Measurements from ENCODE around the gene PLAC1. TPM values are rescaled to one million over a fixed set of nuclear protein-coding genes. Genes with fewer than 3 reads are reported as not detected.

The PLAC1 gene
- total RNA-seq, 2 experiments from 2014 or later, result 0.31 TPM; not detected in 1

GRCh38 chrX:134541906-134542305 lies 116.4 kb downstream of the PLAC1 start:
- Mint-ChIP-seq H3K36me3 (no peaks in the 10 kb centered on the region), H3K4me1 (ENCODE audit: low read depth) (no peaks in the 10 kb centered on the region), H3K9me3 (no peaks in the 10 kb centered on the region), H3K27ac (no peak overlapping the region), H3K27me3 (peaks cover 21% of the 10 kb centered on the region), H3K4me3 (no peak overlapping the region)
- POLR2A ChIA-PET, result no interaction called here
- CTCF ChIA-PET, result no interaction called here
- no peak for DNase-seq
- intact Hi-C loops (cut with micrococcal nuclease), result no loop called here

GRCh38 chrX:134538316-134538715 lies 120.0 kb downstream of the PLAC1 start:
- H3K36me3 Mint-ChIP-seq, result no peaks in the 10 kb centered on the region
- H3K27me3 Mint-ChIP-seq, result peaks cover 5% of the 10 kb centered on the region
- no peak overlapping the region for H3K27ac Mint-ChIP-seq
- ChIA-PET CTCF (no interaction called here), POLR2A (no interaction called here)
- intact Hi-C loops (cut with micrococcal nuclease), result no loop called here
- H3K4me3 Mint-ChIP-seq, result no peak overlapping the region
- no peaks in the 10 kb centered on the region for H3K9me3 Mint-ChIP-seq
- H3K4me1 Mint-ChIP-seq (ENCODE audit: low read depth), result no peaks in the 10 kb centered on the region
- no peak for DNase-seq

- DNase-seq, result no peak
- no peaks in the 10 kb centered on the region for H3K4me1 Mint-ChIP-seq (ENCODE audit: low read depth)
- H3K9me3 Mint-ChIP-seq, result no peaks in the 10 kb centered on the region
- ChIA-PET POLR2A (no interaction called here), CTCF (no interaction called here)
- no peak overlapping the region for H3K4me3 Mint-ChIP-seq
- H3K27ac Mint-ChIP-seq, result no peak overlapping the region
- H3K27me3 Mint-ChIP-seq, result peaks cover 2% of the 10 kb centered on the region
- intact Hi-C loops (cut with micrococcal nuclease), result no loop called here
- no peaks in the 10 kb centered on the region for H3K36me3 Mint-ChIP-seq
These were observed 120.9 kb downstream of the PLAC1 start for GRCh38 chrX:134537179-134537955.

GRCh38 chrX:134533952-134534351 lies 124.3 kb downstream of the PLAC1 start:
- Mint-ChIP-seq H3K9me3 (no peaks in the 10 kb centered on the region), H3K27me3 (peaks cover 2% of the 10 kb centered on the region), H3K4me1 (ENCODE audit: low read depth) (no peaks in the 10 kb centered on the region), H3K36me3 (no peaks in the 10 kb centered on the region), H3K4me3 (no peak overlapping the region), H3K27ac (no peak overlapping the region)
- POLR2A ChIA-PET, result no interaction called here
- CTCF ChIA-PET, result no interaction called here
- intact Hi-C loops (cut with micrococcal nuclease), result no loop called here
- no peak for DNase-seq

GRCh38 chrX:134533352-134533751 lies 124.9 kb downstream of the PLAC1 start:
- H3K27me3 Mint-ChIP-seq, result peaks cover 2% of the 10 kb centered on the region
- no peaks in the 10 kb centered on the region for H3K4me1 Mint-ChIP-seq (ENCODE audit: low read depth)
- no peaks in the 10 kb centered on the region for H3K9me3 Mint-ChIP-seq
- no peak overlapping the region for H3K27ac Mint-ChIP-seq
- intact Hi-C loops (cut with micrococcal nuclease), result no loop called here
- ChIA-PET CTCF (no interaction called here), POLR2A (no interaction called here)
- no peaks in the 10 kb centered on the region for H3K36me3 Mint-ChIP-seq
- H3K4me3 Mint-ChIP-seq, result no peak overlapping the region
- DNase-seq, result no peak

GRCh38 chrX:134530845-134531244 lies 127.4 kb downstream of the PLAC1 start:
- no peaks in the 10 kb centered on the region for H3K27me3 Mint-ChIP-seq
- ChIA-PET CTCF (no interaction called here), POLR2A (no interaction called here)
- intact Hi-C loops (cut with micrococcal nuclease), result no loop called here
- no peak overlapping the region for H3K27ac Mint-ChIP-seq
- no peaks in the 10 kb centered on the region for H3K9me3 Mint-ChIP-seq
- no peak for DNase-seq
- no peak overlapping the region for H3K4me3 Mint-ChIP-seq
- no peaks in the 10 kb centered on the region for H3K36me3 Mint-ChIP-seq
- H3K4me1 Mint-ChIP-seq (ENCODE audit: low read depth), result no peaks in the 10 kb centered on the region

- DNase-seq, result no peak
- no peaks in the 10 kb centered on the region for H3K4me1 Mint-ChIP-seq (ENCODE audit: low read depth)
- no peaks in the 10 kb centered on the region for H3K9me3 Mint-ChIP-seq
- intact Hi-C loops (cut with micrococcal nuclease), result no loop called here
- CTCF ChIA-PET, result interaction anchor here (1.0 kb wide), 1 partner anchor 9 kb away, joined by 3 read pairs; no protein-coding TSS in a partner anchor
- H3K27ac Mint-ChIP-seq, result no peak overlapping the region
- H3K27me3 Mint-ChIP-seq, result no peaks in the 10 kb centered on the region
- H3K36me3 Mint-ChIP-seq, result no peaks in the 10 kb centered on the region
- no peak overlapping the region for H3K4me3 Mint-ChIP-seq
- POLR2A ChIA-PET, result no interaction called here
These were observed 128.8 kb downstream of the PLAC1 start for GRCh38 chrX:134529481-134529880.

- Mint-ChIP-seq H3K27ac (no peak overlapping the region), H3K36me3 (no peaks in the 10 kb centered on the region), H3K4me3 (no peak overlapping the region), H3K9me3 (no peaks in the 10 kb centered on the region), H3K4me1 (ENCODE audit: low read depth) (no peaks in the 10 kb centered on the region), H3K27me3 (no peaks in the 10 kb centered on the region)
- ChIA-PET CTCF (no interaction called here), POLR2A (no interaction called here)
- intact Hi-C loops (cut with micrococcal nuclease), result no loop called here
- DNase-seq, result no peak
These were observed 129.3 kb downstream of the PLAC1 start for GRCh38 chrX:134528960-134529359.

GRCh38 chrX:134526399-134526798 lies 131.9 kb downstream of the PLAC1 start:
- Mint-ChIP-seq H3K9me3 (no peaks in the 10 kb centered on the region), H3K27me3 (no peaks in the 10 kb centered on the region), H3K36me3 (no peaks in the 10 kb centered on the region), H3K4me1 (ENCODE audit: low read depth) (no peaks in the 10 kb centered on the region), H3K27ac (no peak overlapping the region), H3K4me3 (no peak overlapping the region)
- no peak for DNase-seq
- POLR2A ChIA-PET, result no interaction called here
- CTCF ChIA-PET, result no interaction called here
- intact Hi-C loops (cut with micrococcal nuclease), result no loop called here

- Mint-ChIP-seq H3K27me3 (no peaks in the 10 kb centered on the region), H3K36me3 (no peaks in the 10 kb centered on the region), H3K9me3 (no peaks in the 10 kb centered on the region), H3K27ac (no peak overlapping the region), H3K4me1 (ENCODE audit: low read depth) (no peaks in the 10 kb centered on the region), H3K4me3 (no peak overlapping the region)
- no peak for DNase-seq
- ChIA-PET CTCF (interaction anchor here (0.8 kb wide), 1 partner anchor 236 kb away, joined by 3 read pairs; no protein-coding TSS in a partner anchor), POLR2A (no interaction called here)
- intact Hi-C loops (cut with micrococcal nuclease), result no loop called here
These were observed 133.0 kb downstream of the PLAC1 start for GRCh38 chrX:134525086-134525792.

- ChIA-PET POLR2A (no interaction called here), CTCF (no interaction called here)
- H3K36me3 Mint-ChIP-seq, result no peaks in the 10 kb centered on the region
- no peaks in the 10 kb centered on the region for H3K27me3 Mint-ChIP-seq
- intact Hi-C loops (cut with micrococcal nuclease), result no loop called here
- no peaks in the 10 kb centered on the region for H3K9me3 Mint-ChIP-seq
- H3K4me1 Mint-ChIP-seq (ENCODE audit: low read depth), result no peaks in the 10 kb centered on the region
- H3K27ac Mint-ChIP-seq, result no peak overlapping the region
- DNase-seq, result no peak
- no peak overlapping the region for H3K4me3 Mint-ChIP-seq
These were observed 134.1 kb downstream of the PLAC1 start for GRCh38 chrX:134524181-134524580.

GRCh38 chrX:134520860-134521390 lies 137.3 kb downstream of the PLAC1 start:
- POLR2A ChIA-PET, result no interaction called here
- no peak overlapping the region for H3K4me3 Mint-ChIP-seq
- H3K27ac Mint-ChIP-seq, result no peak overlapping the region
- H3K4me1 Mint-ChIP-seq (ENCODE audit: low read depth), result no peaks in the 10 kb centered on the region
- H3K27me3 Mint-ChIP-seq, result no peaks in the 10 kb centered on the region
- CTCF ChIA-PET, result interaction anchor here (0.7 to 2.2 kb wide), 6 partner anchors 9 to 262 kb away, joined by 3 to 9 read pairs (median 4); no protein-coding TSS in a partner anchor
- no peak for DNase-seq
- peaks cover 1% of the 10 kb centered on the region for H3K36me3 Mint-ChIP-seq
- intact Hi-C loops (cut with micrococcal nuclease), result no loop called here
- H3K9me3 Mint-ChIP-seq, result no peaks in the 10 kb centered on the region
